H1 (cell line): ENCODE measurements around the gene TFAP2C. TPM values are rescaled to one million over a fixed set of nuclear protein-coding genes. Genes with fewer than 3 reads are reported as not detected.

ENCODE experiments used
- CTCF ChIA-PET: fragments of 300-600 bp; sonication (Branson Sonifier 250); formaldehyde crosslinking; loops from one replicate; lab custom pipeline; 2021; ENCODE audit not compliant: partially characterized antibody; lab: Charles Lee
- POLR2A ChIA-PET: fragments of 300-600 bp; sonication (Branson Sonifier 250); formaldehyde crosslinking; loops from one replicate; lab custom pipeline; 2021; ENCODE audit warnings: inconsistent platforms; ENCODE audit not compliant: partially characterized antibody; lab: Charles Lee
- DNase-seq, 2 experiments: peaks; one replicate each; pipeline versions ENCODE4 v3.0.0 to v3.0.0-alpha.2; 2010 to 2022; ENCODE audit warnings: low spot score in 2 of 2, low read depth in 1 of 2, mixed read lengths in 1 of 2
- FAIRE-seq: peaks from 2 replicates; lab custom pipeline; 2011; peaks lifted over from hg19 to GRCh38; lab: Jason Lieb, UNC
- H2AFZ ChIP-seq: 2 replicates; pipeline ENCODE4 v1.8.1; 2012; ENCODE audit warnings: low read length, inconsistent platforms
- H2AK5ac ChIP-seq: 2 replicates; pipeline ENCODE4 v1.6.1; 2013; ENCODE audit warnings: low read depth, low read length
- H2BK120ac ChIP-seq: replicated peaks from 2 replicates; pipeline ENCODE3; 2013; ENCODE audit warnings: low read depth, low read length, inconsistent platforms
- H2BK12ac ChIP-seq: 2 replicates; pipeline ENCODE4 v1.6.1; 2013; ENCODE audit warnings: low read depth, low read length
- H2BK15ac ChIP-seq: 2 replicates; pipeline ENCODE4 v1.6.1; 2013; ENCODE audit warnings: low read length
- H2BK20ac ChIP-seq: 2 replicates; pipeline ENCODE4 v1.6.1; 2013; ENCODE audit warnings: low read length
- H2BK5ac ChIP-seq: 2 replicates; pipeline ENCODE4 v1.6.1; 2013; ENCODE audit warnings: low read depth, low read length
- H3K14ac ChIP-seq: 2 replicates; pipeline ENCODE4 v1.6.1; 2013; ENCODE audit warnings: inconsistent platforms; ENCODE audit not compliant: insufficient read length
- H3K18ac ChIP-seq: 2 replicates; pipeline ENCODE4 v1.6.1; 2013; ENCODE audit warnings: low read length; ENCODE audit errors: extremely low read depth
- H3K23ac ChIP-seq: 2 replicates; pipeline ENCODE4 v1.6.1; 2013; ENCODE audit warnings: inconsistent platforms; ENCODE audit not compliant: insufficient read length
- H3K23me2 ChIP-seq: 2 replicates; pipeline ENCODE4 v1.6.1; 2013; ENCODE audit warnings: low read depth, low read length
- H3K27ac ChIP-seq: 2 replicates; pipeline ENCODE4 v1.6.1; 2011; ENCODE audit warnings: low read depth, low read length, inconsistent platforms
- H3K27me3 ChIP-seq, 4 experiments: replicated peaks in 1 of 4; 1 replicate in 1 of 4; 2 replicates in 3 of 4; pipeline versions ENCODE4 v1.6.1 to v1.8.1; 2011 to 2013; ENCODE audit warnings: low read length in 3 of 4, mild to moderate bottlenecking in 3 of 4, inconsistent platforms in 2 of 4, mixed read lengths in 2 of 4, moderate library complexity in 1 of 4; ENCODE audit not compliant: control insufficient read depth in 3 of 4, insufficient read depth in 3 of 4; ENCODE audit errors: extremely low read depth in 1 of 4
- H3K36me3 ChIP-seq, 4 experiments: 2 replicates each; pipeline versions ENCODE4 v1.6.1 to v1.8.1; 2011 to 2013; ENCODE audit warnings: mild to moderate bottlenecking in 4 of 4, low read length in 3 of 4, moderate library complexity in 2 of 4, control low read depth in 1 of 4, inconsistent platforms in 1 of 4; ENCODE audit not compliant: insufficient read depth in 4 of 4, control insufficient read depth in 2 of 4
- H3K4ac ChIP-seq: replicated peaks from 2 replicates; pipeline ENCODE3; 2013; ENCODE audit warnings: low read length, low read depth, mixed read lengths, inconsistent platforms; ENCODE audit not compliant: insufficient read length
- H3K4me1 ChIP-seq, 4 experiments: replicated peaks in 1 of 4; 1 replicate in 1 of 4; 2 replicates in 3 of 4; pipeline versions ENCODE4 v1.6.1 to v1.8.1; 2011 to 2013; ENCODE audit warnings: low read length in 3 of 4, inconsistent platforms in 2 of 4, mixed read lengths in 1 of 4; ENCODE audit not compliant: insufficient read depth in 4 of 4, control insufficient read depth in 3 of 4
- H3K4me2 ChIP-seq, 2 experiments: 2 replicates each; pipeline versions ENCODE4 v1.6.1 to v1.8.1; 2011 to 2013; ENCODE audit warnings: low read depth in 2 of 2, low read length in 2 of 2, control low read depth in 1 of 2, inconsistent platforms in 1 of 2, mild to moderate bottlenecking in 1 of 2; ENCODE audit not compliant: insufficient read depth in 1 of 2
- H3K4me3 ChIP-seq, 4 experiments: fragments of 200-600, 300-600 bp in 1 of 4; sonication (generic), shearing (Covaris generic), sonication (Bioruptor Twin) in 1 of 4; 2 replicates each; pipeline versions ENCODE4 v1.5.1 to v1.8.1; 2011 to 2016; ENCODE audit warnings: low read length in 4 of 4, low read depth in 3 of 4, control low read depth in 2 of 4, inconsistent platforms in 2 of 4, mild to moderate bottlenecking in 2 of 4, mixed read lengths in 1 of 4, moderate library complexity in 1 of 4; ENCODE audit not compliant: insufficient read depth in 2 of 4; ENCODE audit errors: extremely low read depth in 1 of 4
- H3K56ac ChIP-seq: replicated peaks from 2 replicates; pipeline ENCODE3; 2013; ENCODE audit warnings: low read depth, mild to moderate bottlenecking, mixed read lengths, low read length, inconsistent platforms; ENCODE audit not compliant: insufficient read length
- H3K79me1 ChIP-seq: 2 replicates; pipeline ENCODE4 v1.6.1; 2013; ENCODE audit warnings: low read depth, low read length, control low read depth
- H3K79me2 ChIP-seq, 2 experiments: 2 replicates each; pipeline versions ENCODE4 v1.6.1 to v1.8.1; 2012 to 2013; ENCODE audit warnings: low read length in 2 of 2, mild to moderate bottlenecking in 2 of 2, inconsistent platforms in 1 of 2; ENCODE audit not compliant: insufficient read depth in 2 of 2, control insufficient read depth in 1 of 2
- H3K9ac ChIP-seq, 4 experiments: replicated peaks in 1 of 4; 1 replicate in 1 of 4; 2 replicates in 3 of 4; pipeline versions ENCODE4 v1.6.1 to v1.8.1; 2011 to 2013; ENCODE audit warnings: low read depth in 3 of 4, low read length in 3 of 4, control low read depth in 2 of 4, mild to moderate bottlenecking in 2 of 4, moderate library complexity in 2 of 4, inconsistent platforms in 1 of 4; ENCODE audit errors: extremely low read depth in 1 of 4
- H3K9me3 ChIP-seq, 2 experiments: 2 replicates each; pipeline versions ENCODE4 v1.6.1 to v1.8.1; 2012 to 2013; ENCODE audit warnings: mild to moderate bottlenecking in 2 of 2, moderate library complexity in 2 of 2, control low read depth in 1 of 2, inconsistent platforms in 1 of 2, low read depth in 1 of 2, low read length in 1 of 2, mixed read lengths in 1 of 2; ENCODE audit not compliant: insufficient read depth in 2 of 2
- H4K20me1 ChIP-seq, 2 experiments: replicated peaks in 1 of 2; 2 replicates each; pipeline versions ENCODE3 to v1.8.1; 2011 to 2013; ENCODE audit warnings: inconsistent platforms in 2 of 2, low read length in 2 of 2, mild to moderate bottlenecking in 1 of 2; ENCODE audit not compliant: insufficient read depth in 2 of 2, control insufficient read depth in 1 of 2
- H4K5ac ChIP-seq: 2 replicates; pipeline ENCODE4 v1.6.1; 2013; ENCODE audit warnings: low read length, low read depth, mixed read lengths, inconsistent platforms; ENCODE audit not compliant: insufficient read length
- H4K8ac ChIP-seq: 2 replicates; pipeline ENCODE4 v1.8.0; 2013; ENCODE audit warnings: mild to moderate bottlenecking, moderate library complexity, low read length, inconsistent platforms; ENCODE audit not compliant: insufficient read depth; ENCODE audit errors: extremely low read depth
- H4K91ac ChIP-seq: replicated peaks from 2 replicates; pipeline ENCODE3; 2013; ENCODE audit warnings: low read length, mixed read lengths, inconsistent platforms; ENCODE audit not compliant: insufficient read length
- CTBP2 ChIP-seq: IDR thresholded peaks from 2 replicates; pipeline ENCODE4 v1.7.0; 2011; ENCODE audit warnings: borderline replicate concordance, mild to moderate bottlenecking, moderate library complexity, mixed read lengths, low read length; ENCODE audit not compliant: insufficient read depth, insufficient read length
- EZH2 ChIP-seq: fragments of 200-600 bp; sonication (generic); IDR thresholded peaks from 2 replicates; pipeline ENCODE4 v1.7.1; 2012; ENCODE audit warnings: low read depth, mild to moderate bottlenecking, moderate library complexity, low read length, inconsistent platforms; ENCODE audit not compliant: severe bottlenecking
- SP4 ChIP-seq: IDR thresholded peaks from 2 replicates; pipeline ENCODE4 v1.6.1; 2012; ENCODE audit warnings: low read length, inconsistent platforms
- SUZ12 ChIP-seq: fragments of 200-600 bp; sonication (generic); IDR thresholded peaks from 2 replicates; pipeline ENCODE4 v1.6.1; 2012; ENCODE audit warnings: mild to moderate bottlenecking, inconsistent platforms, low read length, moderate library complexity, mixed read lengths
- ZNF274 ChIP-seq: IDR thresholded peaks from 2 replicates; pipeline ENCODE4 v1.7.0; 2012; ENCODE audit warnings: low read length, borderline replicate concordance; ENCODE audit errors: extremely low read depth
- WGBS, 2 experiments: shearing (Covaris generic) in 1 of 2; methylation state at CpG; one replicate each; pipeline versions ENCODE4 v1.1.6 to v1.1.7; 2013 to 2015; ENCODE audit warnings: low lambda C conversion rate in 2 of 2, mixed read lengths in 2 of 2, inconsistent platforms in 1 of 2, low coverage in 1 of 2, missing lambda C conversion rate in 1 of 2; ENCODE audit not compliant: insufficient replicate concordance in 2 of 2, insufficient coverage in 1 of 2, insufficient read length in 1 of 2; ENCODE audit errors: extremely low coverage in 1 of 2, missing lambda C conversion rate in 1 of 2; 5-methylcytosine and 5-hydroxymethylcytosine counted together
- polyA plus RNA-seq, 7 experiments: library from polyadenylated mRNA; depleted of rRNA in 3 of 7; stranded (reverse) in 5 of 7; unstranded in 2 of 7; fragments of >200 nt in 5 of 7; fragments of 200-250 nt in 2 of 7; gene quantifications; 1 replicate in 5 of 7; 2 replicates in 1 of 7; 4 replicates in 1 of 7; pipeline versions ENCODE4 v1.2.1 to v1.2.3, GENCODE V29; 2011 to 2013; ENCODE audit warnings: missing spikeins in 2 of 7, mixed read lengths in 2 of 7
- total RNA-seq: library from RNA; stranded (reverse); fragmentation: NEBNext Ultra II Directional; extraction: Animal tissue kit (Norgen Biotek cat#: 25700); gene quantifications from 2 replicates; pipeline ENCODE4 v1.2.1, GENCODE V29; 2021
- TF ChIP-seq, protein P1 (sequence below): IDR thresholded peaks from 2 replicates; pipeline ENCODE4 v1.6.1; 2012; ENCODE audit warnings: low read length, inconsistent platforms

The TFAP2C gene
- total and polyA plus RNA-seq, 2 of the 8 experiments (the other 6 are each of a cell fraction or from before 2014, with no cell fraction given), result 1.7 to 5.8 TPM

DNA sequence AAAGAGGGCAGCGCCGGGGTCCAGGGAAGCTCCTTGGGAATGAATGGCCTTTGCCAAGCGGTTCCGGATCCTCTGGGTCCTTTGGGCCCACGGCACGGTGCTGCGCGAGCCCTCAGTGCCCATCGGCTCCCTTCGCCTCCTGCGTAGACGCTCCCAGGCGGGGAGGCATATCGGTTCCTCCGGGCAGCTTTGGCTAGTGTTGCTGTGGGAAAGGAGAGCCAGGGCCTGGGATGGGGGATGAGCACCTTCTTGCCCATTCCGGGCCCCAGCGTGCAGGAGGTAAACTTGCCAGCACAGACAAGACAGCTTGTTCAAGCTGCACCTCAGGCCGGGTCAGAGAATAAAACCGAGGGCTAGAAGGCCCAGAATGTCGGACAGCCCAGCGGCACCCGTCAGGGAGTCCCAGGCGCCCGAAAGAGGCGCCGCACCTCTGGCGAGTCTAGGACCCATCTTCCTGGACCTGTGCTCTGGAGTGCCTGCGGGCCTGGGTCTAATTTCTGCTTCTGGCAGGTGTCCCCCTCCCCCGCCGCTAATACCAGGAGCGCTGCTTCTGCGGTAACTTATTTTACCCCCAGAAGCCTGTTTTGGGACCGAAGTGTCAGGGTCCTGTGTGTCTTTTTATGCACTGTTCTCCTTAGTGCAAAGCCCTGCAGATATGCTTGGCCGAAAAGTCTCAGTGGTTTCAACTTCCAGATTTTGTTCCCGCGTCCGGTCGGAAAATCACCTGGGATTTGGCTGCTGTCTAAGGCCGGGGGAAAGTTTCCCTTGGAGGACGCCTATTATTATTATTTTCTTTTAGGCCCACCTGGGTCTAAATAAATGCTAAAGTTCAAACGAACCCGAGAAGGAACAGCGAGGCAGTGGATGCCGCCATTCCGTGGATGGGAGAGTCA, 1.7 kb upstream of the TFAP2C start:
- ChIA-PET CTCF (interaction anchor here (0.6 to 2.9 kb wide), 6 partner anchors 10 to 336 kb away, joined by 3 to 12 read pairs (median 4); no protein-coding TSS in a partner anchor), POLR2A (no interaction called here)
- Histone ChIP-seq H2BK5ac (no peak overlapping the region), H3K9ac (no peak overlapping the region), H3K27ac (no peak overlapping the region), H4K20me1 (peaks cover 15 to 31% of the 10 kb centered on the region in 2 experiments), H4K5ac (no peak overlapping the region), H3K27me3 (peaks cover 46 to 66% (median 53%) of the 10 kb centered on the region in 4 experiments), H3K23me2 (peaks cover 44% of the 10 kb centered on the region), H3K79me1 (no peaks in the 10 kb centered on the region), H3K36me3 (peaks cover 0 to 8% (median 0%) of the 10 kb centered on the region in 4 experiments; a peak in 1 of 8 replicates), H2BK12ac (0 out of 2 replicates have a peak overlapping the region, but pooled peaks have one; percentile 68), H2BK15ac (no peak overlapping the region), H3K18ac (peak overlapping the region; percentile 36), H3K23ac (no peak overlapping the region), H4K91ac (no peak overlapping the region), H3K4me3 (peak overlapping the region; percentile 0 to 81 (median 26); a peak in 5 of 8 replicates), H3K79me2 (peaks cover 0 to 2% of the 10 kb centered on the region in 2 experiments; a peak in 1 of 4 replicates), H3K14ac (no peak overlapping the region), H2AK5ac (no peak overlapping the region), H3K4me1 (peaks cover 4 to 20% (median 20%) of the 10 kb centered on the region in 4 experiments), H3K4me2 (peak overlapping the region; percentile 77 to 95), H3K56ac (no peak overlapping the region), H3K4ac (no peak overlapping the region), H2BK120ac (no peak overlapping the region), H2AFZ (no peak overlapping the region), H4K8ac (no peak overlapping the region; the same call in 1 of the 2 replicates), H2BK20ac (no peak overlapping the region), H3K9me3 (no peaks in the 10 kb centered on the region)
- no peak for FAIRE-seq
- peak in 1 of 2 experiments; percentile 65 for DNase-seq
- WGBS, 2 experiments, result 6% methylated on average over 45 of the region's 45 CpGs; no CpG with 5 or more reads in 1 of the 2 experiments
- TF ChIP-seq SP4, result no peak
- TF ChIP-seq SUZ12, result peak; percentile 83
- TF ChIP-seq ZNF274, result no peak
- TF ChIP-seq EZH2, result peak; percentile 80
- peak; percentile 58 for TF ChIP-seq CTBP2
- TF ChIP-seq, protein P1, sequence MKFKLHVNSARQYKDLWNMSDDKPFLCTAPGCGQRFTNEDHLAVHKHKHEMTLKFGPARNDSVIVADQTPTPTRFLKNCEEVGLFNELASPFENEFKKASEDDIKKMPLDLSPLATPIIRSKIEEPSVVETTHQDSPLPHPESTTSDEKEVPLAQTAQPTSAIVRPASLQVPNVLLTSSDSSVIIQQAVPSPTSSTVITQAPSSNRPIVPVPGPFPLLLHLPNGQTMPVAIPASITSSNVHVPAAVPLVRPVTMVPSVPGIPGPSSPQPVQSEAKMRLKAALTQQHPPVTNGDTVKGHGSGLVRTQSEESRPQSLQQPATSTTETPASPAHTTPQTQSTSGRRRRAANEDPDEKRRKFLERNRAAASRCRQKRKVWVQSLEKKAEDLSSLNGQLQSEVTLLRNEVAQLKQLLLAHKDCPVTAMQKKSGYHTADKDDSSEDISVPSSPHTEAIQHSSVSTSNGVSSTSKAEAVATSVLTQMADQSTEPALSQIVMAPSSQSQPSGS, result no peak
